Keratinocyte (primary cell): ENCODE measurements around the gene UTP4. TPM values are rescaled to one million over a fixed set of nuclear protein-coding genes. Genes with fewer than 3 reads are reported as not detected.

Experiments used
- DNase-seq: peaks from one replicate; pipeline ENCODE4 v3.0.0-alpha.2; 2011; ENCODE audit warnings: low read depth, missing footprints, low spot score
- FAIRE-seq: peaks from 2 replicates; lab custom pipeline; 2011; peaks lifted over from hg19 to GRCh38; lab: Jason Lieb, UNC
- H2AFZ ChIP-seq: 2 replicates; pipeline ENCODE4 v1.6.0; 2012; ENCODE audit warnings: low read length, control low read depth, inconsistent platforms; ENCODE audit not compliant: control insufficient read depth
- H3K27ac ChIP-seq: 2 replicates; pipeline ENCODE4 v1.5.1; 2011; ENCODE audit warnings: low read length; ENCODE audit not compliant: control insufficient read depth, insufficient read depth
- H3K27me3 ChIP-seq: 3 replicates; pipeline ENCODE4 v1.6.0; 2011; ENCODE audit warnings: low read length; ENCODE audit not compliant: control insufficient read depth, insufficient read depth; ENCODE audit errors: extremely low read depth
- H3K36me3 ChIP-seq, 2 experiments: 2 replicates in 1 of 2; 3 replicates in 1 of 2; pipeline ENCODE4 v1.5.1; 2011; ENCODE audit warnings: low read length in 2 of 2, mild to moderate bottlenecking in 1 of 2; ENCODE audit not compliant: control insufficient read depth in 2 of 2, insufficient read depth in 2 of 2; ENCODE audit errors: extremely low read depth in 1 of 2
- H3K4me1 ChIP-seq: 3 replicates; pipeline ENCODE4 v1.5.1; 2011; ENCODE audit warnings: low read length; ENCODE audit not compliant: control insufficient read depth, insufficient read depth; ENCODE audit errors: extremely low read depth
- H3K4me2 ChIP-seq: 3 replicates; pipeline ENCODE4 v1.6.0; 2011; ENCODE audit warnings: low read depth, low read length; ENCODE audit not compliant: control insufficient read depth, insufficient read depth; ENCODE audit errors: extremely low read depth
- H3K4me3 ChIP-seq, 3 experiments: fragments of 200-600 bp in 1 of 3; sonication (generic) in 1 of 3; 2 replicates in 2 of 3; 3 replicates in 1 of 3; pipeline ENCODE4 v1.5.1; 2011 to 2016; ENCODE audit warnings: low read length in 3 of 3, mild to moderate bottlenecking in 3 of 3, control low read depth in 2 of 3, inconsistent platforms in 1 of 3, low read depth in 1 of 3, mixed read lengths in 1 of 3, mixed run types in 1 of 3, moderate library complexity in 1 of 3; ENCODE audit not compliant: control insufficient read depth in 2 of 3, insufficient read depth in 2 of 3; ENCODE audit errors: extremely low read depth in 1 of 3
- H3K79me2 ChIP-seq: 2 replicates; pipeline ENCODE4 v1.6.0; 2012; ENCODE audit warnings: low read length; ENCODE audit not compliant: control insufficient read depth, insufficient read depth
- H3K9ac ChIP-seq: 3 replicates; pipeline ENCODE4 v1.6.0; 2011; ENCODE audit warnings: low read length; ENCODE audit not compliant: control insufficient read depth, insufficient read depth; ENCODE audit errors: extremely low read depth
- H3K9me1 ChIP-seq: 3 replicates; pipeline ENCODE4 v1.6.0; 2011; ENCODE audit warnings: low read length; ENCODE audit not compliant: control insufficient read depth, insufficient read depth; ENCODE audit errors: extremely low read depth
- H3K9me3 ChIP-seq: 2 replicates; pipeline ENCODE4 v1.5.1; 2012; ENCODE audit warnings: low read depth, low read length; ENCODE audit not compliant: control insufficient read depth
- H4K20me1 ChIP-seq: 3 replicates; pipeline ENCODE4 v1.6.0; 2011; ENCODE audit warnings: low read length; ENCODE audit not compliant: control insufficient read depth, insufficient read depth; ENCODE audit errors: extremely low read depth
- EZH2 ChIP-seq: IDR thresholded peaks from one replicate; pipeline ENCODE4 v1.6.1; 2012; ENCODE audit warnings: inconsistent platforms, mild to moderate bottlenecking, low read length, moderate library complexity
- dilution Hi-C: fragments of 300-500 bp; cut with MboI; formaldehyde crosslinking; loops from one replicate; pipeline ENCODE4 v1.7.0; 2020; ENCODE audit warnings: low sequenced_read_pairs; ENCODE audit not compliant: extremely low pct_ligation_motif_present
- polyA plus RNA-seq, 5 experiments: library from polyadenylated mRNA; depleted of rRNA in 3 of 5; stranded (reverse) in 3 of 5; stranded (forward) in 1 of 5; unstranded in 1 of 5; fragments of >200 nt; gene quantifications; 1 replicate in 1 of 5; 2 replicates in 3 of 5; 3 replicates in 1 of 5; pipeline versions ENCODE4 v1.2.1 to v1.2.3, GENCODE V29; 2011 to 2012; ENCODE audit warnings: missing spikeins in 2 of 5, low read depth in 1 of 5, low replicate concordance in 1 of 5
- TF ChIP-seq, protein P1 (sequence below), 3 experiments: IDR thresholded peaks in 1 of 3; conservative IDR thresholded peaks in 1 of 3; optimal IDR thresholded peaks in 1 of 3; 2 replicates in 2 of 3; 3 replicates in 1 of 3; pipeline versions ENCODE3 to v1.5.1; 2011; ENCODE audit warnings: low read length in 3 of 3, mild to moderate bottlenecking in 3 of 3, moderate library complexity in 2 of 3, control low read depth in 1 of 3, inconsistent platforms in 1 of 3; ENCODE audit not compliant: insufficient read depth in 2 of 3; ENCODE audit errors: extremely low read depth in 1 of 3

UTP4 gene
- polyA plus RNA-seq, 1 donor (not counting 4 experiments of a cell fraction or from before 2014, with no cell fraction given) = 106 TPM

DNA sequence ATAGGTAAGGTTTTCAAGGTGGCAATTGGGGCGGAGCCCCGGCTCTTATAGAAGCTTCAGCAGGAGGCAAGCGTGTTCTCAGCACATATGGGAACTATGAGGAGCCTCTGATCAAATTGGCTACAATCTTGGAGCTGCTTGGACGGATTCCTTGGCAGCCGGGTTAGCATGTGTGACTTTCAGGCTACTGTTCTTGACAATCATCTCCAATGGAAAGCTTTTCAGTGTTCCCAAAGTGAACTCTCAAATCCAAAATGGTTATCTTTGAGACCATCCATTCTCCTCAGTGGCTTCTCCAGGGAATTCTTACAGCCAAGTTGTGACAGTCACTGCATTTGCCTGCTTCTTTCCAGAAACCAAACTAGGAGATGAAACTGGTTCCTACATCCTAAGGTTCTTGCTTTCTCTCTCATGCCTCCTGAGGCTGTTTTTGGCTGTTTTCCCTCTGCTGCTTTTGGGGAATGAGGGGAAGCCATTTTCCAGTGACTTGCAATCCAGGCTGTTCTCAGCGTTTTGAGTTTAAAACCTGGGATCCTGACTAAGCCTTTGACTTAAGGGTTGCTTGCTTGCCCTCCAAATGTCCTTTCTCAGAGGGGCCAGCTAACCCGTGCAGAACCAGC, 16.1 kb upstream of the UTP4 start:
- H3K4me3 ChIP-seq = no peak overlapping the region
- H3K36me3 ChIP-seq = peaks cover 51 to 57% of the 10 kb centered on the region in 2 experiments
- H3K4me1 ChIP-seq = peaks cover 8% of the 10 kb centered on the region
- H4K20me1 ChIP-seq = peaks cover 40% of the 10 kb centered on the region
- H3K79me2 ChIP-seq = peaks cover 32% of the 10 kb centered on the region
- H3K9ac ChIP-seq = no peak overlapping the region
- FAIRE-seq (no peak), DNase-seq (no peak)
- TF ChIP-seq, protein P1, sequence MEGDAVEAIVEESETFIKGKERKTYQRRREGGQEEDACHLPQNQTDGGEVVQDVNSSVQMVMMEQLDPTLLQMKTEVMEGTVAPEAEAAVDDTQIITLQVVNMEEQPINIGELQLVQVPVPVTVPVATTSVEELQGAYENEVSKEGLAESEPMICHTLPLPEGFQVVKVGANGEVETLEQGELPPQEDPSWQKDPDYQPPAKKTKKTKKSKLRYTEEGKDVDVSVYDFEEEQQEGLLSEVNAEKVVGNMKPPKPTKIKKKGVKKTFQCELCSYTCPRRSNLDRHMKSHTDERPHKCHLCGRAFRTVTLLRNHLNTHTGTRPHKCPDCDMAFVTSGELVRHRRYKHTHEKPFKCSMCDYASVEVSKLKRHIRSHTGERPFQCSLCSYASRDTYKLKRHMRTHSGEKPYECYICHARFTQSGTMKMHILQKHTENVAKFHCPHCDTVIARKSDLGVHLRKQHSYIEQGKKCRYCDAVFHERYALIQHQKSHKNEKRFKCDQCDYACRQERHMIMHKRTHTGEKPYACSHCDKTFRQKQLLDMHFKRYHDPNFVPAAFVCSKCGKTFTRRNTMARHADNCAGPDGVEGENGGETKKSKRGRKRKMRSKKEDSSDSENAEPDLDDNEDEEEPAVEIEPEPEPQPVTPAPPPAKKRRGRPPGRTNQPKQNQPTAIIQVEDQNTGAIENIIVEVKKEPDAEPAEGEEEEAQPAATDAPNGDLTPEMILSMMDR (optimal IDR thresholded peaks at IDR 0.05 in 1 of 3, IDR thresholded peaks at IDR 0.05 in 1 of 3, conservative IDR thresholded peaks at IDR 0.05 in 1 of 3; ENCODE audit: extremely low read depth in 1 of 3, insufficient read depth in 2 of 3, low read length in 3 of 3) = no peak
- no peak for TF ChIP-seq EZH2
- H3K9me1 ChIP-seq = peaks cover 3% of the 10 kb centered on the region
- no peaks in the 10 kb centered on the region for H3K27me3 ChIP-seq
- H2AFZ ChIP-seq = no peak overlapping the region
- dilution Hi-C loops = no loop called here
- H3K4me2 ChIP-seq = no peak overlapping the region
- H3K27ac ChIP-seq = no peak overlapping the region
- no peaks in the 10 kb centered on the region for H3K9me3 ChIP-seq

DNA sequence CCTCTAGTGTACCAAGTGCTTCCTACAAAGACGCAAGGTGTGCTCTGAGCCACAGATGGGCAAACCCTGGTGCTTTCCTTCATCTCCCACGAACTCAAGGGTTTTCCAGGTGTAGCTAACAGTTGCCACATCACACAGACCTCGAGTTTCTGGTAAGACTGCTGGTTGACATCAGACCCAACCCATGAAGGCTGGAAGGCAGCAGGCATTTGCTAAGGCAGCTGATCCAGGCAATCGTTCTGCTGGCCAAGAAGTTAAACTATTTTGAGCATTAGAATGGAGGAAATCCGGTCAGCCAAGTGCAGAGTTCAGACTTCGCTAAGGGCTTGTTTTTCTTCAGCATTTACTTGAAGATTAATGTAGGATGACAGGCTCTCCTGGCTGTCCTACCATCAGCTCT, 15.5 kb upstream of the UTP4 start:
- H3K79me2 ChIP-seq = peaks cover 27% of the 10 kb centered on the region
- H3K9me1 ChIP-seq = peaks cover 2% of the 10 kb centered on the region
- no peak for DNase-seq
- peaks cover 47 to 52% of the 10 kb centered on the region in 2 experiments for H3K36me3 ChIP-seq
- H4K20me1 ChIP-seq = peaks cover 35% of the 10 kb centered on the region
- no peak for FAIRE-seq
- H3K27me3 ChIP-seq = no peaks in the 10 kb centered on the region
- H3K4me2 ChIP-seq = no peak overlapping the region
- no peak overlapping the region for H3K9ac ChIP-seq
- H3K4me3 ChIP-seq = no peak overlapping the region
- dilution Hi-C loops = no loop called here
- no peak overlapping the region for H2AFZ ChIP-seq
- H3K27ac ChIP-seq = no peak overlapping the region
- TF ChIP-seq, protein P1 (optimal IDR thresholded peaks at IDR 0.05 in 1 of 3, IDR thresholded peaks at IDR 0.05 in 1 of 3, conservative IDR thresholded peaks at IDR 0.05 in 1 of 3; ENCODE audit: extremely low read depth in 1 of 3, insufficient read depth in 2 of 3, low read length in 3 of 3) = no peak
- TF ChIP-seq EZH2 = no peak
- peaks cover 2% of the 10 kb centered on the region for H3K4me1 ChIP-seq
- no peaks in the 10 kb centered on the region for H3K9me3 ChIP-seq
